DND-41 (cell line): ENCODE results near the gene LRRIQ1.
"Not testable (repeated sequence)": the region's sequence is repeated elsewhere in the genome, so short reads cannot be mapped to it uniquely, and the experiment has no call there.

Experiments
- ATAC-seq: fragments of 200-7000 bp; cut with Tn5 transposase; 3 replicates; pipeline ENCODE4 v1.9.1; 2021; ENCODE audit warnings: low read depth; ENCODE audit not compliant: insufficient read depth
- DNase-seq: peaks from one replicate; pipeline ENCODE4 v3.0.0-alpha.2; 2020
- H2AFZ ChIP-seq: 2 replicates; pipeline ENCODE4 v1.6.0; 2012; ENCODE audit warnings: low read depth, low read length
- H3K27ac ChIP-seq: 2 replicates; pipeline ENCODE4 v1.5.1; 2012; ENCODE audit warnings: low read length, inconsistent platforms
- H3K27me3 ChIP-seq: fragments of 200-600 bp; sonication (generic); 2 replicates; pipeline ENCODE4 v1.6.0; 2012; ENCODE audit warnings: low read length, mild to moderate bottlenecking, inconsistent platforms; ENCODE audit not compliant: insufficient read depth, poor library complexity
- H3K36me3 ChIP-seq: 2 replicates; pipeline ENCODE4 v1.5.1; 2012; ENCODE audit warnings: low read length, inconsistent platforms; ENCODE audit not compliant: insufficient read depth
- H3K4me1 ChIP-seq: 2 replicates; pipeline ENCODE4 v1.5.1; 2012; ENCODE audit warnings: mild to moderate bottlenecking, low read length; ENCODE audit not compliant: insufficient read depth
- H3K4me2 ChIP-seq: 2 replicates; pipeline ENCODE4 v1.6.0; 2012; ENCODE audit warnings: mild to moderate bottlenecking, moderate library complexity, low read length, inconsistent platforms; ENCODE audit not compliant: insufficient read depth
- H3K4me3 ChIP-seq, 2 experiments: fragments of 200-600 bp in 1 of 2; shearing (Covaris generic) in 1 of 2; 2 replicates each; pipeline ENCODE4 v1.5.1; 2012 to 2016; ENCODE audit warnings: inconsistent platforms in 2 of 2, low read length in 2 of 2, mild to moderate bottlenecking in 2 of 2, low read depth in 1 of 2, moderate library complexity in 1 of 2
- H3K79me2 ChIP-seq: 2 replicates; pipeline ENCODE4 v1.6.0; 2012; ENCODE audit warnings: low read length, inconsistent platforms; ENCODE audit not compliant: insufficient read depth
- H3K9ac ChIP-seq: 2 replicates; pipeline ENCODE4 v1.6.0; 2012; ENCODE audit warnings: low read depth, mild to moderate bottlenecking, inconsistent platforms, low read length, moderate library complexity
- H3K9me3 ChIP-seq: 2 replicates; pipeline ENCODE4 v1.5.1; 2012; ENCODE audit warnings: low read length, moderate library complexity, mild to moderate bottlenecking, inconsistent platforms; ENCODE audit not compliant: insufficient read depth, severe bottlenecking
- H4K20me1 ChIP-seq: 2 replicates; pipeline ENCODE4 v1.6.0; 2012; ENCODE audit warnings: low read length; ENCODE audit not compliant: insufficient read depth
- CTCF ChIP-seq: IDR thresholded peaks from 2 replicates; pipeline ENCODE4 v1.5.1; 2012; ENCODE audit warnings: borderline replicate concordance, low read length, moderate library complexity, mild to moderate bottlenecking; ENCODE audit not compliant: poor library complexity, severe bottlenecking; ENCODE audit errors: extremely low read depth
- EZH2 ChIP-seq: IDR thresholded peaks from 3 replicates; pipeline ENCODE4 v1.6.1; 2012; ENCODE audit warnings: borderline replicate concordance, low read depth, mild to moderate bottlenecking, moderate library complexity, low read length, inconsistent platforms; ENCODE audit not compliant: severe bottlenecking

The LRRIQ1 gene

GRCh38 chr12:85190728-85191127 is 154.6 kb downstream of the LRRIQ1 start:
- Histone ChIP-seq H3K79me2 (no peaks in the 10 kb centered on the region), H3K4me1 (no peaks in the 10 kb centered on the region), H3K27ac (no peak overlapping the region), H3K9me3 (no peaks in the 10 kb centered on the region), H2AFZ (no peak overlapping the region), H3K36me3 (no peaks in the 10 kb centered on the region), H3K4me2 (no peak overlapping the region), H3K27me3 (no peaks in the 10 kb centered on the region), H3K4me3 (no peak overlapping the region), H4K20me1 (no peaks in the 10 kb centered on the region), H3K9ac (no peak overlapping the region)
- TF ChIP-seq EZH2, result no peak
- no peak for TF ChIP-seq CTCF
- ATAC-seq (no peak), DNase-seq (no peak)

GRCh38 chr12:85203809-85204208 is 167.7 kb downstream of the LRRIQ1 start:
- not testable (repeated sequence) for H3K9ac ChIP-seq, H3K36me3 ChIP-seq, H4K20me1 ChIP-seq, ATAC-seq, H2AFZ ChIP-seq, H3K79me2 ChIP-seq, H3K4me3 ChIP-seq, H3K9me3 ChIP-seq, H3K4me1 ChIP-seq, H3K27me3 ChIP-seq, DNase-seq, H3K27ac ChIP-seq, H3K4me2 ChIP-seq

GRCh38 chr12:85206543-85206942 is 170.4 kb downstream of the LRRIQ1 start:
- no peaks in the 10 kb centered on the region for H4K20me1 ChIP-seq
- no peak overlapping the region for H3K9ac ChIP-seq
- H3K36me3 ChIP-seq, result no peaks in the 10 kb centered on the region
- H3K4me2 ChIP-seq, result no peak overlapping the region
- H3K27me3 ChIP-seq, result no peaks in the 10 kb centered on the region
- DNase-seq, result no peak
- TF ChIP-seq CTCF (no peak), EZH2 (no peak)
- H3K79me2 ChIP-seq, result no peaks in the 10 kb centered on the region
- H3K4me3 ChIP-seq, result no peak overlapping the region
- no peak overlapping the region for H3K27ac ChIP-seq
- no peaks in the 10 kb centered on the region for H3K4me1 ChIP-seq
- no peak for ATAC-seq
- peaks cover 7% of the 10 kb centered on the region for H3K9me3 ChIP-seq
- no peak overlapping the region for H2AFZ ChIP-seq

- not testable (repeated sequence) for ATAC-seq, H3K4me1 ChIP-seq, H3K9ac ChIP-seq, H3K4me3 ChIP-seq, H2AFZ ChIP-seq, H3K4me2 ChIP-seq, H3K79me2 ChIP-seq, H3K27me3 ChIP-seq, H4K20me1 ChIP-seq, DNase-seq, H3K27ac ChIP-seq, H3K36me3 ChIP-seq, H3K9me3 ChIP-seq
Observed at GRCh38 chr12:85224339-85224738, 188.2 kb downstream of the LRRIQ1 start.

- Histone ChIP-seq H3K4me2 (no peak overlapping the region), H2AFZ (no peak overlapping the region), H3K27ac (no peak overlapping the region), H3K4me3 (no peak overlapping the region), H4K20me1 (no peaks in the 10 kb centered on the region), H3K27me3 (no peaks in the 10 kb centered on the region), H3K9ac (no peak overlapping the region), H3K79me2 (no peaks in the 10 kb centered on the region), H3K9me3 (no peaks in the 10 kb centered on the region), H3K36me3 (no peaks in the 10 kb centered on the region), H3K4me1 (no peaks in the 10 kb centered on the region)
- no peak for ATAC-seq
- TF ChIP-seq CTCF (no peak), EZH2 (no peak)
- DNase-seq, result no peak
Observed at GRCh38 chr12:85225501-85225900, 189.3 kb downstream of the LRRIQ1 start.
